ENCODE data around the gene IDUA. TPM values are rescaled to one million over a fixed set of nuclear protein-coding genes. Genes with fewer than 3 reads are reported as not detected.

IDUA gene
- total and polyA plus RNA-seq, 4 donors: 5.1 to 40.2 (median 27.0) TPM

GRCh38 chr4:1001561-1002130 lies 14.8 kb downstream of the IDUA start:
- Histone ChIP-seq H3K36me3 (ENCODE audit: control insufficient read depth, insufficient read depth, low read length) (peaks cover 30% of the 10 kb centered on the region), H3K4me3 (ENCODE audit: low read depth, low read length) (no peak overlapping the region), H3K9me3 (ENCODE audit: control insufficient read depth, insufficient read depth, low read length) (no peaks in the 10 kb centered on the region), H3K27me3 (ENCODE audit: control insufficient read depth, insufficient read depth, low read length) (peaks cover 43% of the 10 kb centered on the region), H3K27ac (ENCODE audit: low read depth, low read length) (no peak overlapping the region), H3K4me1 (ENCODE audit: control insufficient read depth, insufficient read depth, low read length) (peaks cover 37% of the 10 kb centered on the region)
- DNase-seq (ENCODE audit: low read depth in 4 of 6, low spot score in 6 of 6): no peak
- WGBS (ENCODE audit: insufficient coverage): 24% methylated on average over 48 of the region's 48 CpGs

DNA sequence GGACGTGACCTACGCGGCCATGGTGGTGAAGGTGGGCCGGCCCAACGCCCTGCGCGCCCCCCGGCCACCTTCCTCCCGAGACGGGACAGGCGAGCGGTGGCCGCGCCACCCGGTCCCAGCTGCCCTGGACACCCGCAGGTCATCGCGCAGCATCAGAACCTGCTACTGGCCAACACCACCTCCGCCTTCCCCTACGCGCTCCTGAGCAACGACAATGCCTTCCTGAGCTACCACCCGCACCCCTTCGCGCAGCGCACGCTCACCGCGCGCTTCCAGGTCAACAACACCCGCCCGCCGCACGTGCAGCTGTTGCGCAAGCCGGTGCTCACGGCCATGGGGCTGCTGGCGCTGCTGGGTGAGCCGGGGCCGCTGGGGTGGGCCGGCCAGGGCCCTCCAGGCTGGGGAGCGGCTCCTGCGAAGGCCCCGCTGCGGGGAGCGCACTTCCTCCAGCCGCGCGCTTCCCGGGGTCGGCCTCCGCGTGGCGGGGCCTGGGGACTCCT lies 15.3 kb downstream of the IDUA start:
- WGBS (ENCODE audit: insufficient coverage): 7% methylated on average over 54 of the region's 54 CpGs
- H3K4me1 ChIP-seq (ENCODE audit: control insufficient read depth, insufficient read depth, low read length): peaks cover 32% of the 10 kb centered on the region
- H3K27me3 ChIP-seq (ENCODE audit: control insufficient read depth, insufficient read depth, low read length): peaks cover 43% of the 10 kb centered on the region
- peaks cover 30% of the 10 kb centered on the region for H3K36me3 ChIP-seq (ENCODE audit: control insufficient read depth, insufficient read depth, low read length)
- peak in 1 of 6 donors; percentile 32 for DNase-seq (ENCODE audit: low read depth in 4 of 6, low spot score in 6 of 6)
- H3K4me3 ChIP-seq (ENCODE audit: low read depth, low read length): no peak overlapping the region
- no peaks in the 10 kb centered on the region for H3K9me3 ChIP-seq (ENCODE audit: control insufficient read depth, insufficient read depth, low read length)
- no peak overlapping the region for H3K27ac ChIP-seq (ENCODE audit: low read depth, low read length)

DNA sequence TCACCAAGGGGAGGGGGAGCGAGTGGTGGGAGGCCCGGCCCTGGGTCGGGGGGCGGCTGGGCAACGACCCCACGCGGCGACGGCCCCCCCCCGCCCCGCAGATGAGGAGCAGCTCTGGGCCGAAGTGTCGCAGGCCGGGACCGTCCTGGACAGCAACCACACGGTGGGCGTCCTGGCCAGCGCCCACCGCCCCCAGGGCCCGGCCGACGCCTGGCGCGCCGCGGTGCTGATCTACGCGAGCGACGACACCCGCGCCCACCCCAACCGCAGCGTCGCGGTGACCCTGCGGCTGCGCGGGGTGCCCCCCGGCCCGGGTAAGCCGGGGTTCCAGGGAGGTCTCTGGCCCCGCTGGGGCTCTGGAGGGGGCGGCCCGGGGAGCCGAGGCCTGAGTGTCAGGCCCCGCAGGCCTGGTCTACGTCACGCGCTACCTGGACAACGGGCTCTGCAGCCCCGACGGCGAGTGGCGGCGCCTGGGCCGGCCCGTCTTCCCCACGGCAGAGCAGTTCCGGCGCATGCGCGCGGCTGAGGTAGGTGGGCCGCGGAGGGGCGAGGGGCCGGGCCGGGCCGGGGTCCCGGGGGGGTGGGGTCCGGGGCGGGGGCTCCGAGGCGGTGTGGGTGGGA lies 15.9 kb downstream of the IDUA start:
- 3% methylated on average over 58 of the region's 75 CpGs for WGBS (ENCODE audit: insufficient coverage)
- Histone ChIP-seq H3K9me3 (ENCODE audit: control insufficient read depth, insufficient read depth, low read length) (no peaks in the 10 kb centered on the region), H3K4me1 (ENCODE audit: control insufficient read depth, insufficient read depth, low read length) (peaks cover 29% of the 10 kb centered on the region), H3K36me3 (ENCODE audit: control insufficient read depth, insufficient read depth, low read length) (peaks cover 30% of the 10 kb centered on the region), H3K4me3 (ENCODE audit: low read depth, low read length) (no peak overlapping the region), H3K27ac (ENCODE audit: low read depth, low read length) (no peak overlapping the region), H3K27me3 (ENCODE audit: control insufficient read depth, insufficient read depth, low read length) (peaks cover 43% of the 10 kb centered on the region)
- no peak for DNase-seq (ENCODE audit: low read depth in 4 of 6, low spot score in 6 of 6)

DNA sequence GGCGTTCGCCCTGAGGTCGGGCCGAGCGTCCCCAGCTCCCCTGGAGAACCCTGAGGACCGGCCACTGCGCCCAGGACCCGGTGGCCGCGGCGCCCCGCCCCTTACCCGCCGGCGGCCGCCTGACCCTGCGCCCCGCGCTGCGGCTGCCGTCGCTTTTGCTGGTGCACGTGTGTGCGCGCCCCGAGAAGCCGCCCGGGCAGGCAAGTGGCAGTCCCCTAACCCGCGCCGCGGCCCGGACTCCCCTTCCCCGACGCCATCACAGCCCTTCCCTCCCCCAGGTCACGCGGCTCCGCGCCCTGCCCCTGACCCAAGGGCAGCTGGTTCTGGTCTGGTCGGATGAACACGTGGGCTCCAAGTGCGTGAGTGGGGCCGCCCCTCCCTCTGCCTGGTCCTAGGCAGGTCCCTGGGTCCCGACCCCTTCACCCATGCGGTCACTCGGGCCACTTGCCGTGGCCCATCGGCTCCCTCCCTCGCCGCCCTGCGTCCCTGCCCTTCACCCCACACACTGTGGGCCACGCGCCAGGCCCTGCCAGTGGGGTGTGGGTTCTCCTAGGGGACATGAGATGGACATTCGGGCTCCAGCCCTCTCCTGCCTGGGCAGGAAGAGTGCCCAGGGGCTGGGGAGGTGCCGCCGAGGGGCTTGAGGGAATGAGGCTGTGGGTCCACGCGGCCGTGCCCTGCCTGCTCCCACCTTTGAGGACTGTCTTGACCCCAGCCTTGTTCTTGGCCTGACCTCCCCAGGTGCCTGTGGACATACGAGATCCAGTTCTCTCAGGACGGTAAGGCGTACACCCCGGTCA lies 16.6 kb downstream of the IDUA start:
- 20% methylated on average over 56 of the region's 63 CpGs for WGBS (ENCODE audit: insufficient coverage)
- H3K36me3 ChIP-seq (ENCODE audit: control insufficient read depth, insufficient read depth, low read length): peaks cover 30% of the 10 kb centered on the region
- DNase-seq (ENCODE audit: low read depth in 4 of 6, low spot score in 6 of 6): no peak
- peaks cover 49% of the 10 kb centered on the region for H3K27me3 ChIP-seq (ENCODE audit: control insufficient read depth, insufficient read depth, low read length)
- peaks cover 22% of the 10 kb centered on the region for H3K4me1 ChIP-seq (ENCODE audit: control insufficient read depth, insufficient read depth, low read length)
- no peak overlapping the region for H3K4me3 ChIP-seq (ENCODE audit: low read depth, low read length)
- H3K27ac ChIP-seq (ENCODE audit: low read depth, low read length): no peak overlapping the region
- no peaks in the 10 kb centered on the region for H3K9me3 ChIP-seq (ENCODE audit: control insufficient read depth, insufficient read depth, low read length)

DNA sequence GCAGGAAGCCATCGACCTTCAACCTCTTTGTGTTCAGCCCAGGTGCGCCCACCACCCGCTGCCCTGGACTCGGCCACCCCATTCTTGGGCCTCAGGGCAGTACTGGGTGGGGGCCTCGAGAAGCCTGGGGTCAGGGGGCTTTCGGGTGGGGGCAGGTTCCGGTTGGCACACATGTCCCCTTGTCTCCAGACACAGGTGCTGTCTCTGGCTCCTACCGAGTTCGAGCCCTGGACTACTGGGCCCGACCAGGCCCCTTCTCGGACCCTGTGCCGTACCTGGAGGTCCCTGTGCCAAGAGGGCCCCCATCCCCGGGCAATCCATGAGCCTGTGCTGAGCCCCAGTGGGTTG lies 17.2 kb downstream of the IDUA start:
- H3K9me3 ChIP-seq (ENCODE audit: control insufficient read depth, insufficient read depth, low read length): no peaks in the 10 kb centered on the region
- H3K4me1 ChIP-seq (ENCODE audit: control insufficient read depth, insufficient read depth, low read length): peaks cover 27% of the 10 kb centered on the region
- no peak overlapping the region for H3K27ac ChIP-seq (ENCODE audit: low read depth, low read length)
- peaks cover 54% of the 10 kb centered on the region for H3K27me3 ChIP-seq (ENCODE audit: control insufficient read depth, insufficient read depth, low read length)
- WGBS (ENCODE audit: insufficient coverage): 85% methylated on average over 13 of the region's 13 CpGs
- DNase-seq (ENCODE audit: low read depth in 4 of 6, low spot score in 6 of 6): no peak
- H3K4me3 ChIP-seq (ENCODE audit: low read depth, low read length): no peak overlapping the region
- H3K36me3 ChIP-seq (ENCODE audit: control insufficient read depth, insufficient read depth, low read length): peaks cover 30% of the 10 kb centered on the region

DNA sequence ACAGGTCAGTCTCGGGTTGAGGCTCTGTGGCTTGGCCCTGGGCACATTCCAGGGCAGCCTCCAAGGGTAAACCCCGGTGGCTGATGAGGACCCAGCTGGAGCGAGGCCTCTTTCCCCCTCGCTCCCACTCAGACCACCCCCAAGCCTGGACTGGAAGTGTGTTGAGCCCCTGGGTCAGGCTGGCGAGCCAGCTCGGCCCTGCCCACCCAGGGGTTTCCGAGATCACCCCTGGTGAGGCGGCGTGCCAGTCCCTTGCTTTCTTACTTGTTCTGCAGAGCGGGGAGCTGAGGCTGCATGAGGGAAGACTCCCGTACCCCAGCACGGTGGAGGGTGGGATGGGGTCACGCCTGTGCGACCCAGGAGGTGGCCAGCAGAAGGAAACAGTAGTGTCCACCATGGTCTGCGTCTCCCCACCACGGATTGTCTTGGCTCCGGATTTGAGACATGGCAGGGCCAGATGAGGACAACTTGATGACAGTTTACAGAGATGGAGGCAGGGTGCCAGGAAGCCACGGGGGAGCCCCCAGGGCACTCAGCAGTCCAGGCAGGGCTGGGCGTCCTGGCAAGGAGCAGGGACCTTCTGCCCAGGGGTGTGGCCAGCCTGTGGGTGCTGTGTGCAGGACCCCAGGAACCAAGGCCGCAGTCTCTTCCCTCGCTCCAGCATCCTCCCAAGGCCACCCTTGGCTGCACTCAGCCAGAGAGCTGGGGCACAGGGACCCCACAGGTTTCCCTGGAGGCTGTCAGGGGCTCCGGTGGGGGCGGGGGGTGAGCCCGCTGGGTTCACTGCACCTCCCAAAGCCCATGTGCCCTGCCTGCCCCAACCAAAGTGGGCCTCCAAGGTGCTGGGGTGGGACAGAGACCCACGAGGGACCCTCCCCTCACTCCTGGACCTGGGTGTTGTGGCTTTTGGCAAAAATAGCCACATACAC lies 18.0 kb downstream of the IDUA start:
- no peak for DNase-seq (ENCODE audit: low read depth in 4 of 6, low spot score in 6 of 6)
- 84% methylated on average over 21 of the region's 25 CpGs for WGBS (ENCODE audit: insufficient coverage)
- peaks cover 30% of the 10 kb centered on the region for H3K36me3 ChIP-seq (ENCODE audit: control insufficient read depth, insufficient read depth, low read length)
- H3K27ac ChIP-seq (ENCODE audit: low read depth, low read length): no peak overlapping the region
- peaks cover 56% of the 10 kb centered on the region for H3K27me3 ChIP-seq (ENCODE audit: control insufficient read depth, insufficient read depth, low read length)
- H3K4me3 ChIP-seq (ENCODE audit: low read depth, low read length): no peak overlapping the region
- peaks cover 24% of the 10 kb centered on the region for H3K4me1 ChIP-seq (ENCODE audit: control insufficient read depth, insufficient read depth, low read length)
- H3K9me3 ChIP-seq (ENCODE audit: control insufficient read depth, insufficient read depth, low read length): no peaks in the 10 kb centered on the region

GRCh38 chr4:1006856-1007255 lies 20.0 kb downstream of the IDUA start:
- Histone ChIP-seq H3K9me3 (ENCODE audit: control insufficient read depth, insufficient read depth, low read length) (no peaks in the 10 kb centered on the region), H3K4me3 (ENCODE audit: low read depth, low read length) (no peak overlapping the region), H3K4me1 (ENCODE audit: control insufficient read depth, insufficient read depth, low read length) (peaks cover 33% of the 10 kb centered on the region), H3K36me3 (ENCODE audit: control insufficient read depth, insufficient read depth, low read length) (peaks cover 24% of the 10 kb centered on the region), H3K27ac (ENCODE audit: low read depth, low read length) (no peak overlapping the region), H3K27me3 (ENCODE audit: control insufficient read depth, insufficient read depth, low read length) (peaks cover 55% of the 10 kb centered on the region)
- 94% methylated on average over 3 of the region's 5 CpGs for WGBS (ENCODE audit: insufficient coverage)
- DNase-seq (ENCODE audit: low read depth in 4 of 6, low spot score in 6 of 6): no peak

DNA sequence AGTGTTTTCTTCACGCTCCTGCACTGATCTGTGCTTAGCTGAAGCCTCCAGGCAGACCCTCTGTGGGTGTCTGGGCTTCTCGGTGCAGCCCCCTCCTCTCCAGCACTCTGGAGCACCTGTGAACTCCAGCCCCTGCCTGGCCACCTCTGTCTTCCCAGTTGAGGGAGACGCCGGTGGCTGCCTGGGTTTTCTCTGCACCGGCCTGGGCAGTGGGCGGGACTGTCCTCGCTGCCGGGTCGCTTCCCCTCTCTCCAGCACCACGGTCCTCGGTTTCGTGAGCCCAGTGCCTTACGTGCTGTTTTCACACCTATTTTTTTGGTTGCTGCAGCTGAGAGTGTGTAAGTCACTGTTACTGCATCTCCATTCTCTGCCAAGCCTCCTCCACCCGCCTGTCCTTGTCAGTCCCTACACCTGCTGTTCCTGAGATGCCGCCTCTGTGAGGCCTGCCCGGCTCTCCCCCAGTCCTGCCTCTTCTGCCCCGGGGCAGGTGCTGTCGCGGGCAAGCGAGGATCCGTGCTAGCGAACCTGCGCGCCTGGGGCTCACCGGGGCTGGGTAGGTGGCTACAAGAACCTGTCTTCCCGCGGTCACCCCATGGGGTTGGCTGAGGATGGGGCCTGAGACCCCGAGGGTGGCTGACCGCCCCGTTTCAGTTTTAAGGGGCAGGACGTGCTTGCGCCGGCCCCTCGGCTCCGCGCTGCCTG lies 22.1 kb downstream of the IDUA start:
- Histone ChIP-seq H3K36me3 (ENCODE audit: control insufficient read depth, insufficient read depth, low read length) (peaks cover 31% of the 10 kb centered on the region), H3K27me3 (ENCODE audit: control insufficient read depth, insufficient read depth, low read length) (peaks cover 38% of the 10 kb centered on the region), H3K4me3 (ENCODE audit: low read depth, low read length) (peak overlapping the region; percentile 50), H3K4me1 (ENCODE audit: control insufficient read depth, insufficient read depth, low read length) (peaks cover 43% of the 10 kb centered on the region), H3K9me3 (ENCODE audit: control insufficient read depth, insufficient read depth, low read length) (no peaks in the 10 kb centered on the region), H3K27ac (ENCODE audit: low read depth, low read length) (no peak overlapping the region)
- peak in 1 of 6 donors; percentile 24 for DNase-seq (ENCODE audit: low read depth in 4 of 6, low spot score in 6 of 6)
- WGBS (ENCODE audit: insufficient coverage): 4% methylated on average over 32 of the region's 36 CpGs

All from spinal cord (tissue), 10 donors.